Measurements from ENCODE around the gene FAM222B.
"Not testable (repeated sequence)": the region's sequence is repeated elsewhere in the genome, so short reads cannot be mapped to it uniquely, and the experiment has no call there.

Gene FAM222B

GRCh38 chr17:28867276-28867675, 24.7 kb upstream of the FAM222B start:
- no peak for DNase-seq (ENCODE audit: low spot score)

- no peak for DNase-seq (ENCODE audit: low spot score)
Measured at GRCh38 chr17:28865946-28866752, 23.6 kb upstream of the FAM222B start.

DNA sequence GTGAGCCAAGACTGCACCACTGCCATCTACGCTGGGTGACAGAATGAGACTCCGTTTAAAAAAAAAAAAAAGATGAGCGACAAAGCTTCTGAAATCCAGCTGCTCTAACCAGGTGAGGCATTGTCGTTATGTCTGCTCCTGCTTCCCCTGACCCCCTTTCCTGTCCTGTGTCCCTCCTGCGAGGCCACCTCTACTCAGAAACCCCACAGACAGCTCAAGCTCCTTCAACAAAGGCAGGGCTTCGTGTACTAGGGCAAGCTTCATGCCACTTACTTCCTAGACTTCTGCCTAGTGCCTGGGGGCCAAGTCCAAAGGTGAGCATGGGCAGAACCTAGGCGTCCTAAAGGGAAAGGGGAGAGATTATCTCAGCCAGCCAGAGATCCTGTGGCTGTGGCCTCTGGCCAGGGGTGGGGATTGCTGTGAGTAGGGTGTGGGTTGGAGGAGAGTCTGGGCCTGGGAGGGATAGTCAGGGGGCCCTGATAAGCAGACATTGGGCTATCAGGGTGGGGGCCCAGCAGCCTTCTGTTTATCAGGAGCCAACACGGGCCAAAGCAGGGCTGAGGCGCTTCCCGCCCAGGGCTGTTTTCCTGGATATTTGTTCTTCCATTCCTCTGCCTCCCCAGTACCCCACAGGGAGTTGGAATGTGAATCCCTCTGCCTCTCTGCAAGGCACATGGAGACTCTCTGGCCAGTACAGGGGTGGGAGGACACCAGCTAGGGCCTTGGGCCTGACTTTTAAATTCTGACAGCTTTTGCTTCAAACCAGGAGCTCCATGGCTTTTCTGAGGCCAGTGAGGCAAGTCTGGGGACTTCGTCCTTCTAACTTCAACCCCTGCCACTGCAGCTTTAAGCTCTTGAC, 22.6 kb upstream of the FAM222B start:
- no peak for DNase-seq (ENCODE audit: low spot score)

DNA sequence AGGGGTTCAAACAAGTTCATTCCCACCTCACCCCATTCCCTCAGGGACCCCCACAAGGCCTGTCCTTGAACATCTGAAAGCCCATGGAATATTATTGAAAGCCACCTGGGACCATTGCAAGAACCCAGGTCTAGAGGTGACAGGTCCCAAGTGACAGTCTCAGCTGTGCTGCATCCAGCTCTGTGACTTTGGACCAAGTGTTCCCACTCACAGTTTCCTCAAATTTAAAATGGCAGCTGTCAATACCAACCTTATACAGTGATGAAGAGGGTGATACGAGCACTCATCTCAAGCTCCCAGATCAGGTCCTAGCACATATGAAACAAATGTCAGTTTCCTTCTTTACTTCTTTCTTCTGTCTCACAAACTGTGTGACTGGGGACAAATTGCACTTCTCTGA, 21.4 kb upstream of the FAM222B start:
- DNase-seq (ENCODE audit: low spot score), result no peak

DNA sequence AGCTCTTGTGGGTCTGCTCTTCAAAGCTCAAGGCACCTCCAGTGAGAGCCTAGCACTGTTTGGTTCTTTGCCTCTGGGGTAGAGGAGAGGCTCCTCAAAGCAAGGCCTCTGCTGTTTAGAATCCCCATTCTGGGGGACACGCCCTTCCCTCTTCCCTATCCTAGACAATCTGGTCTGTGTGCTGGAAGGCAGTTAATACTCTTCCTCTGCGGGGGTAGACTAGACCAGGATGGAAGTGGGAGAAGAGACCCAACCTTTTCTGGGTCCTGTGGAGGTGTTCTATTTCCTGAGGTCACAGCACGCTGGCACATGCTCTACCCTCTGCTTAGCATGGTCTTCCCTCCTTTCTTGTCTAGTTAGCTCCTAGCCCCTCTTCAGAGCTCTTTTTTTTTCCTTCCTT, 20.0 kb upstream of the FAM222B start:
- DNase-seq (ENCODE audit: low spot score), result no peak

DNA sequence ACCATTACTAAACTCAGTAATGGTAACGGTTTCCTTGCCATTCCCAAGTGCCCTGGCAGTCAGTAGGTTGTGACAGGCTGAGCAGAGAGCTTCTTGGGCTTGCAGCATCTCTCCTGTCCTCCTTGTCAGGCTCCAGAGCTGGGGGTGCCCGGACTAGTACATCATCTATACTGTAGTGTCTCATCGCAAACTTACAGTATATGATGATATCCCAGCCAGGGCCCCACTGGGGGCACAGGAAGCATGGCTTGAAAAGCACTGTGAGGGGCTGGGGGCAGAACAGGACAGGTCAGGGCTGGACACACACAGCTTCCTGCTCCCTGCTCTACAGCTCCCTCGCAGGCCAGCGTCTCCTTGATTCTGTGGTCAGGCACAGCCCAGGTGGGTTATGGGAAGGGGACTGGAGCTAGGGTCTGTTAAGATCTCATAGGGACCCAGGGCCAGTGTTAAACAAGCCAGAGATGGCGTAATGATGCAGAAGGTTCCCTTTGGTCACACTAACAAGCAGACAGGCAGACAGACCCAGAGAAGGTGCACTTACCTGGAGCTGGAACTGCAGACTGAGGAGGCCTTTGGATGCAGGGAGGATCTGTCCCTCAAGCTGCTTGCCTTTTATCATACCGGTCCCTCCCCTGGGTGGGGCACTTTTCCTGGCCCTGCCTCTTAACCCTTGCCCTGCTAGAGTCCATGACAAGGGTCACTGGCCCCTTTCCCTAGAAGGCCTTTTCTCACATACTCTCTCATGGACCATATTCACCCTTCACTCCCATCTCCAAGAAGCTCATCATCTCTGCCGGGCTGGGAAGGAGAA, 19.0 kb upstream of the FAM222B start:
- no peak for DNase-seq (ENCODE audit: low spot score)

DNA sequence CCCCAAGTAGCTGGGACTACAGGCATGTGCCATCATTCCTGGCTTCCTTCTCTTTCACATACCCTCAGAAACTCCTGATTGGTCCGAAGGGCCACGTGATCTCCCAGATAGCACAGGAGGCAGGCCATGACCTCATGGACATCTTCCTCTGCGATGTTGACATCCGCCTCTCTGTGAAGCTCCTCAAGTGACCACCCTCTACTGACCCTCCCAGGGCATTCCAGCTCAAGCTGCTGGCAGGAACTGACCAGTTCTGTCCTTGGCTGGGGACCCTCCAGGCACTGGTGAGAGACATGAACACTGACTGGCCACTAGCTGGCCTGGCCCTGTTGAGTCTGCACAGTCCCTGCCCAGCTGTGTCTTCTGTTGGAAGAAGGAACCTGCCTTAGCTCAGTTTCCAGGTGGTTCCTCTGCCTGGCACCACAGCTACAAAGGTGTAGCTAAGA, 17.8 kb upstream of the FAM222B start:
- DNase-seq (ENCODE audit: low spot score), result no peak

- DNase-seq (ENCODE audit: low spot score), result no peak
Measured at GRCh38 chr17:28858801-28859355, 16.3 kb upstream of the FAM222B start.

GRCh38 chr17:28857905-28858800, 15.6 kb upstream of the FAM222B start:
- DNase-seq (ENCODE audit: low spot score), result no peak

- DNase-seq (ENCODE audit: low spot score), result no peak
Measured at GRCh38 chr17:28856028-28856574, 13.5 kb upstream of the FAM222B start.

DNA sequence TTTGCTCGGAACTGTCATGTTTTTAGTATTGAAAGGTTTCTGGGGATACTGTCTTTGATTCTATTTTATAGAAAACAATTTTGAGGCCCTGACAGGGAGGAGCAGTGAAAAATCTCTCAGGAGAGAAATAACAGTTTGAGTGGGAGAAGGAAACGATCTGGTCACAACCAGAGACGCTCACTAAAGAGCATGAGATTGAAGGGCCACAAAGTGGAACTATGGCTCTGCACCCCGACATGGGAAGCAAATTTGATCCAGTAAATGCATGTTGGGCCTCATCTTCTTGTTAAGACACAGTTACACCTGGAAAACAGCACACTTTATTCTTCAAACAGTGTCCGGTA, 12.7 kb upstream of the FAM222B start:
- no peak for DNase-seq (ENCODE audit: low spot score)

DNA sequence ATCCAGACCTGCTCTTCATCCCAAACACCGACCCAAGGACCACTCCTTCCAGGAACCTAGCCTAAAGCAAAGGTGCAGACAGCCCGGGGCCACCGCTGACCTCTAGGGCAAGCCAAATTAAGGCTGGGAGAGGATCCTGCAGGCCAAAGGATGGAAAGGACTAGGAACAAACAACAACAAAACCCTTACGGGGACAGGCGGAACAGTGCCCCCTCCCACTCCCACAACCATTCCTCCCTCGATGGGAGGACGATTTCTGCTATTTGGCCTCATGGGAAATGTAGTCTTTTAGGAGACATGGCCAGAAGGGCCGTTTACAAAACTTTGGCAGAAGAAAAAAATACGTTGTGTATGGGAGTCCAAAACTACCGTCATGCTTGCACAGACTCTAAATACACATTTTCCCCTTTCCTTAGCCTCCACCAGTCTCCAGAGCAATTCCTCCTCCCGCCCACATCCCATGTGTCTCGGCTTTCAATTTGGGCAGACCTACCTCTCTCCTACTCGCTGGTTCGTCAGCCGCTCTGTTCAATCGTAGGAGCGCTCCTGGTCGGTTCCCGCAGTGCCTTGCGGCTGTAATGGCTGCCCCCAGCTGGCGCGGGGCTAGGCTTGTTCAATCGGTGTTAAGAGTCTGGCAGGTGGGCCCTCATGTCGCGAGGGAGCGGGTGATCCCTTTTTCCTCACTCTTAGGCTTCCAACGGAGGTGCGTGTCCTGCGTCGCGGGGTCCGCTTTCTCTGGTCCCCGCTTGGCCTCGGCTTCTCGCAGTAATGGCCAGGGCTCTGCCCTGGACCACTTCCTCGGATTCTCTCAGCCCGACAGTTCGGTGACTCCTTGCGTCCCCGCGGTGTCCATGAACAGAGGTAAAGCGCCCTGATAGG, 12.1 kb upstream of the FAM222B start, which contains the start of gene ERAL1:
Gene ERAL1, plus strand, starts transcription at position 560 of the 879 bp plus-strand sequence. Its CDS starts 19 bp downstream, at position 579.
- DNase-seq (ENCODE audit: low spot score), result peak; percentile 93

- no peak for DNase-seq (ENCODE audit: low spot score)
Measured at GRCh38 chr17:28853295-28853694, 10.7 kb upstream of the FAM222B start.

GRCh38 chr17:28849281-28849680, 6.7 kb upstream of the FAM222B start:
- DNase-seq (ENCODE audit: low spot score), result peak; percentile 21

GRCh38 chr17:28848667-28849066, 6.1 kb upstream of the FAM222B start:
- DNase-seq (ENCODE audit: low spot score), result peak; percentile 51

- DNase-seq (ENCODE audit: low spot score), result not testable (repeated sequence)
Measured at GRCh38 chr17:28846699-28847098, 4.1 kb upstream of the FAM222B start.

- DNase-seq (ENCODE audit: low spot score), result no peak
Measured at GRCh38 chr17:28846231-28846630, 3.6 kb upstream of the FAM222B start.

DNA sequence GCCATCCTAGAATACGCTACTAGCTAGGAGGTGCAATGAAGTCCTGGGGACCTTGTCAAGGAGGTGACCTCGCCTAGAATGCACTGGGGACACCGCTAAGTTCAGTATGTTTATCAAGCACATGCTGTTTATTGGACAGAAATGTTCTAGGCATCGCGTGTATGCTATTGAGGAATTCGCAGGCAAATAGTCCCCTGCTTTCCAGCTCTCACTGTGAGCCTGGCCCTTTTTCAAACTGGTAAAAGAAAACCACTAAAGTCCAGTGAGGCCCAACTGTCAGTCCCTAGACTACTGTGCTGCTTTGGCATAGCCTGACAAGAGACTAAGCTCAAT, 1.2 kb upstream of the FAM222B start:
- no peak for DNase-seq (ENCODE audit: low spot score)

DNA sequence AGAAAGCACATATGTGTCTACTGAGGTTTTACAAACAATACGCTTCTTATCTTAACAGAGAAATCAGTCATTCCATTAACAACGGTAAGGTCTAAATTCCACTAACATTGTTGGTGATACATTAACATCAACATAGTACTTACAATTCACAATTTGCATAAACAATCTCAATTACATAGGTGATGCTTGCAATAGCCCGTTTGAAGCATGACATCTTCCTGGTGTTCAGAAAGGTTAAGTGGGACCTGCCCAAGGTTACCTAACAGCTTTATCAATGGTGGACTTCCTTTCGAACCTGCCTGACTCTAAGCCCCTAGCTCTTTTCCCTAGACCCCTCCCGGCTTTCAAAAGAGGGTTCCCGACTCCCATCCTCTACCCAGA, 699 bp downstream of the FAM222B start:
- peak; percentile 40 for DNase-seq (ENCODE audit: low spot score)

- DNase-seq (ENCODE audit: low spot score), result no peak
Measured at GRCh38 chr17:28839221-28839620, 3.4 kb downstream of the FAM222B start.

Data from NAMALWA (cell line).